A673 (cell line): ENCODE measurements around the gene FFAR1. TPM values are rescaled to one million over a fixed set of nuclear protein-coding genes. Genes with fewer than 3 reads are reported as not detected.
"Not testable (repeated sequence)": the region's sequence is repeated elsewhere in the genome, so short reads cannot be mapped to it uniquely, and the experiment has no call there.

Experiments
- BruUV-seq: library from RNA; stranded (reverse); fragments of 400-500 nt; replicated peaks from 2 replicates; lab custom pipeline; 2021; lab: Mats Ljungman, UMichigan
- CTCF ChIA-PET: fragments of 300-600 bp; sonication (Branson Sonifier 250); formaldehyde crosslinking; loops from one replicate; lab custom pipeline; 2022; ENCODE audit warnings: antibody characterized with exemption; lab: Charles Lee
- POLR2A ChIA-PET: fragments of 300-600 bp; sonication (Branson Sonifier 250); formaldehyde crosslinking; loops from one replicate; lab custom pipeline; 2022; ENCODE audit warnings: antibody characterized with exemption; ENCODE audit not compliant: low non-redundant PET; lab: Charles Lee
- DNase-seq: peaks from one replicate; pipeline ENCODE4 v3.0.0-alpha.2; 2015; ENCODE audit warnings: low spot score
- H3K27ac ChIP-seq: fragments of 200-600 bp; sonication (generic); 2 replicates; pipeline ENCODE4 v1.5.1; 2016; ENCODE audit warnings: mixed run types, low read depth, mild to moderate bottlenecking, mixed read lengths, antibody characterized with exemption, low read length; ENCODE audit not compliant: poor library complexity, severe bottlenecking
- H3K27me3 ChIP-seq: fragments of 200-600 bp; sonication (generic); replicated peaks from 2 replicates; pipeline ENCODE4 v1.6.1; 2017; ENCODE audit warnings: mixed run types, low read depth, mild to moderate bottlenecking, mixed read lengths, antibody characterized with exemption, low read length; ENCODE audit not compliant: insufficient read depth, poor library complexity
- H3K36me3 ChIP-seq: fragments of 200-600 bp; sonication (generic); 2 replicates; pipeline ENCODE4 v1.6.1; 2016; ENCODE audit warnings: mixed run types, mild to moderate bottlenecking, mixed read lengths, antibody characterized with exemption, low read length; ENCODE audit not compliant: insufficient read depth, poor library complexity, severe bottlenecking
- H3K4me1 ChIP-seq: fragments of 200-600 bp; sonication (generic); 2 replicates; pipeline ENCODE4 v1.6.1; 2017; ENCODE audit warnings: mixed run types, mild to moderate bottlenecking, mixed read lengths, antibody characterized with exemption, low read length; ENCODE audit not compliant: insufficient read depth, poor library complexity, severe bottlenecking
- H3K4me3 ChIP-seq: fragments of 200-600 bp; sonication (generic); 2 replicates; pipeline ENCODE4 v1.5.1; 2016; ENCODE audit warnings: low read depth, mixed run types, mild to moderate bottlenecking, mixed read lengths, low read length; ENCODE audit not compliant: poor library complexity, severe bottlenecking
- H3K9me3 ChIP-seq: fragments of 200-600 bp; sonication (generic); 2 replicates; pipeline ENCODE4 v1.6.1; 2016; ENCODE audit warnings: mixed run types, low read depth, mild to moderate bottlenecking, mixed read lengths, antibody characterized with exemption, low read length; ENCODE audit not compliant: poor library complexity, severe bottlenecking
- EZH2 ChIP-seq: fragments of 200-600 bp; sonication (generic); IDR thresholded peaks from 2 replicates; pipeline ENCODE4 v1.6.1; 2017; ENCODE audit warnings: borderline replicate concordance, low read depth, mild to moderate bottlenecking, mixed read lengths, antibody characterized with exemption, low read length; ENCODE audit not compliant: poor library complexity, severe bottlenecking
- intact Hi-C: fragments of 100-400 bp; cut with micrococcal nuclease; formaldehyde crosslinking; loops from one replicate; pipeline ENCODE4 v1.10.0; 2022; ENCODE audit not compliant: unreplicated experiment
- total RNA-seq: library from RNA; stranded (reverse); gene quantifications from 2 replicates; pipeline ENCODE4 v1.2.3, GENCODE V29; 2021
- TF ChIP-seq, protein P1 (sequence below): fragments of 300-800, 200-600 bp; sonication (generic); conservative IDR thresholded peaks from 2 replicates; pipeline ENCODE4 v1.5.1; 2017; ENCODE audit warnings: low read depth, mild to moderate bottlenecking, antibody characterized with exemption, low read length, moderate library complexity, mixed read lengths

The FFAR1 gene
- total RNA-seq, 1 experiment from 2014 or later = not detected

DNA sequence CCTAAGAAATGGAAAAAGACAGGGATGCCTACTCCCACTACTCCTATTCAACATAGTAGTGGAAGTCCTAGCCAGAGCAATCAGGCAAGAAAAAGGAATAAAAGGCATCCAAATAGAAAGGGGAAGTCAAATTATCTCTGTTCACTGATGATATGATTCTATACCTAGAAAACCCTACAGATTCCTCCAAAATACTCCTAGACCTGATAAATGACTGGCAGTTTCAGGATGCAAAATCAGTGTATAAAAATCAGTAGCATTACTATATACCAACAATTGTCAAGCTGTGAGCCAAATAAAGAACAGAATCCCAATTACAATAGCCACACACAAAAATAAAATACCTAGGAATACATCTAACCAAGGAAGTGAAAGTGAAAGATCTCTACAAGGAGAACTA lies 21.8 kb downstream of the FFAR1 start:
- POLR2A ChIA-PET = no interaction called here
- CTCF ChIA-PET = no interaction called here
- DNase-seq = no peak
- TF ChIP-seq EZH2 = no peak
- TF ChIP-seq, protein P1, sequence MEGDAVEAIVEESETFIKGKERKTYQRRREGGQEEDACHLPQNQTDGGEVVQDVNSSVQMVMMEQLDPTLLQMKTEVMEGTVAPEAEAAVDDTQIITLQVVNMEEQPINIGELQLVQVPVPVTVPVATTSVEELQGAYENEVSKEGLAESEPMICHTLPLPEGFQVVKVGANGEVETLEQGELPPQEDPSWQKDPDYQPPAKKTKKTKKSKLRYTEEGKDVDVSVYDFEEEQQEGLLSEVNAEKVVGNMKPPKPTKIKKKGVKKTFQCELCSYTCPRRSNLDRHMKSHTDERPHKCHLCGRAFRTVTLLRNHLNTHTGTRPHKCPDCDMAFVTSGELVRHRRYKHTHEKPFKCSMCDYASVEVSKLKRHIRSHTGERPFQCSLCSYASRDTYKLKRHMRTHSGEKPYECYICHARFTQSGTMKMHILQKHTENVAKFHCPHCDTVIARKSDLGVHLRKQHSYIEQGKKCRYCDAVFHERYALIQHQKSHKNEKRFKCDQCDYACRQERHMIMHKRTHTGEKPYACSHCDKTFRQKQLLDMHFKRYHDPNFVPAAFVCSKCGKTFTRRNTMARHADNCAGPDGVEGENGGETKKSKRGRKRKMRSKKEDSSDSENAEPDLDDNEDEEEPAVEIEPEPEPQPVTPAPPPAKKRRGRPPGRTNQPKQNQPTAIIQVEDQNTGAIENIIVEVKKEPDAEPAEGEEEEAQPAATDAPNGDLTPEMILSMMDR = no peak
- Histone ChIP-seq H3K4me3 (no peak overlapping the region), H3K36me3 (no peaks in the 10 kb centered on the region), H3K4me1 (no peaks in the 10 kb centered on the region), H3K27ac (no peak overlapping the region), H3K9me3 (no peaks in the 10 kb centered on the region), H3K27me3 (peaks cover 10% of the 10 kb centered on the region)
- no TSS peak for BruUV-seq
- intact Hi-C loops = no loop called here

DNA sequence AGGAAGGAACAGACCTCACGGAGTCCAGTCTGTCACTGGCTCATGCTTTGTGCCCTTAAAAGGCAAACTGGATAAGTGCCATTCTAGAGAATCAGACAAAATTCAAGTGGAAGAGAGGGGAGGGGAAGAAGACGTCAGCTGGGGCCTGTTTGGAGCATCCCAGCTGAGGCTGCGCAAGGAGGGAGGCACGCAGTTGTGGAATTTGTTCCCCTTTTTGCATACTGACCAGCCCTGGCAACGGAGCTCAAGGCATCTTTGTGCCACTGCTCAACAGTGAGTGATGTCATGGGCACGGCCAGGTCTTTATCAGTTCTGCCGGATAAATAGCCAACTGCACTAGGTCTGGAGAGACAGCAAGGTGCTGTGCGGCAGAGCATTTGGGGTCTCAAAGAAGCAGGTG lies 23.0 kb downstream of the FFAR1 start, which contains the start of gene GPR42:
Gene GPR42, plus strand, starts transcription at position 347 of the 400 bp plus-strand sequence. CDS start 292 bp downstream, outside the sequence.
- CTCF ChIA-PET = no interaction called here
- TF ChIP-seq, protein P1 = no peak
- no peak for TF ChIP-seq EZH2

DNA sequence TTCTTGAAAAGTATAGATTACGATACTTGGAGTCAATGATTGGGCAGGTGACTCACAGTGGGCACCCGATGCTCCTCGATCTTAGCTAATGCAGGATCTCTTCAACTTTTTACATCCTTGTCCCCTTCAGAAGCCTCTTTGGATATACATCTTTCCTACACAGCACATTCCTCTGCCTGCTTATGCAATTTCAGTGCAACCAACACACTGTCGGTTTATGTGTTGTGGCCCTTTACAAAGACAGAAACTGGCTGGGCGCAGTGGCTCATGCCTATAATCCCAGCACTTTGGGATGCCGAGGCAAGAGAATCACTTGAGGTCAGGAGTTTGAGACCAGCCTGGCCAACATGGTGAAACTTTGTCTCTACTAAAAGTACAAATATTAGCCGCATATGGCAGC lies 25.8 kb downstream of the FFAR1 start:
- TF ChIP-seq, protein P1 = no peak
- no peak for TF ChIP-seq EZH2
- intact Hi-C loops = no loop called here
- POLR2A ChIA-PET = no interaction called here
- Histone ChIP-seq H3K9me3 (no peaks in the 10 kb centered on the region), H3K27ac (no peak overlapping the region), H3K4me3 (no peak overlapping the region), H3K36me3 (no peaks in the 10 kb centered on the region), H3K4me1 (peaks cover 10% of the 10 kb centered on the region), H3K27me3 (peaks cover 3% of the 10 kb centered on the region)
- CTCF ChIA-PET = no interaction called here
- no TSS peak for BruUV-seq
- DNase-seq = no peak

More for the DNA sequence above, 23.0 kb downstream of the FFAR1 start, which contains the start of gene GPR42:
- POLR2A ChIA-PET = no interaction called here
- no peaks in the 10 kb centered on the region for H3K36me3 ChIP-seq
- no peak within 1 kb of the TSS for H3K27ac ChIP-seq
- peaks cover 10% of the 10 kb centered on the region for H3K27me3 ChIP-seq
- no TSS peak for BruUV-seq
- H3K4me1 ChIP-seq = peaks cover 6% of the 10 kb centered on the region
- no peak within 1 kb of the TSS for H3K4me3 ChIP-seq
- no peak for DNase-seq
- no peaks in the 10 kb centered on the region for H3K9me3 ChIP-seq
- intact Hi-C loops = no loop called here

DNA sequence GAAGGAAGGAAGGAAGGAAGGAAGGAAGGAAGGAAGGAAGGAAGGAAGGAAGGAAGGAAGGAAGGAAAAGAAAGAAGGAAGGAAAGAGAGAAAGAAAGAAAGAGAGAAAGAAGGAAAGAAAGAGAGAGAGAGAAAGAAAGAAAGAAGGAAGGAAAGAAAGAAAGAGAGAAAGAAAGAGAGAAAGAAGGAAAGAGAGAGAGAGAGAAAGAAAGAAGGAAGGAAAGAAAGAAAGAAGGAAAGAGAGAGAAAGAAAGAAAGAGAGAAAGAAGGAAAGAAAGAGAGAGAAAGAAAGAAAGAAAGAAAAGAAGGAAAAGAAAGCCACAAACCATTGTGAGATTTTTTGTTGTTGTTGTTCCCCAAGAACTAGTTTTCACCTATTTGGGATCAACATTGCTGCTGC lies 26.3 kb downstream of the FFAR1 start:
- CTCF ChIA-PET, H3K4me1 ChIP-seq, H3K36me3 ChIP-seq, H3K9me3 ChIP-seq, POLR2A ChIA-PET, intact Hi-C loops, BruUV-seq, H3K27me3 ChIP-seq, DNase-seq, H3K27ac ChIP-seq, H3K4me3 ChIP-seq: not testable (repeated sequence)
